CD4-positive, alpha-beta memory T cell (primary cell): ENCODE data around the gene DAP. TPM values are rescaled to one million over a fixed set of nuclear protein-coding genes. Genes with fewer than 3 reads are reported as not detected.

ENCODE experiments used
- CTCF ChIA-PET: fragments of 350-600 bp; sonication (Branson Sonifier 250); formaldehyde crosslinking; loops from one replicate; lab custom pipeline; 2021; ENCODE audit warnings: inconsistent platforms; ENCODE audit not compliant: partially characterized antibody; lab: Charles Lee
- POLR2A ChIA-PET: fragments of 350-600 bp; sonication (Branson Sonifier 250); formaldehyde crosslinking; loops from one replicate; lab custom pipeline; 2021; ENCODE audit not compliant: partially characterized antibody; lab: Charles Lee
- DNase-seq, 5 donors: peaks; one replicate each; pipeline versions ENCODE4 v3.0.0 to v3.0.0-alpha.2; 2020 to 2022; ENCODE audit warnings: mixed read lengths in 1 of 5
- H3K27ac ChIP-seq: one replicate; pipeline ENCODE4 v1.7.0; 2013; ENCODE audit warnings: low read depth, low read length
- H3K27me3 ChIP-seq: 2 replicates; pipeline ENCODE4 v1.7.0; 2013; ENCODE audit warnings: mild to moderate bottlenecking, low read length, moderate library complexity; ENCODE audit not compliant: insufficient read depth
- H3K36me3 ChIP-seq: 2 replicates; pipeline ENCODE4 v1.7.0; 2013; ENCODE audit warnings: mild to moderate bottlenecking, low read length, moderate library complexity; ENCODE audit not compliant: insufficient read depth
- H3K4me1 ChIP-seq: 2 replicates; pipeline ENCODE4 v1.7.0; 2013; ENCODE audit warnings: mild to moderate bottlenecking, low read length, moderate library complexity; ENCODE audit not compliant: insufficient read depth
- H3K4me3 ChIP-seq, 2 donors: one replicate each; pipeline ENCODE4 v1.7.0; 2013; ENCODE audit warnings: low read length in 2 of 2, mild to moderate bottlenecking in 1 of 2
- H3K9me3 ChIP-seq, 2 donors: one replicate each; pipeline ENCODE4 v1.7.0; 2013; ENCODE audit warnings: low read length in 2 of 2, control low read depth in 1 of 2; ENCODE audit not compliant: control insufficient read depth in 1 of 2
- H3K27ac Mint-ChIP-seq, 7 donors: one replicate each; pipeline ENCODE4 v1.8.0; 2020 to 2021; ENCODE audit warnings: mixed read lengths in 7 of 7, mild to moderate bottlenecking in 6 of 7, inconsistent platforms in 3 of 7, moderate library complexity in 3 of 7
- H3K27me3 Mint-ChIP-seq, 2 donors: one replicate each; pipeline ENCODE4 v1.8.0; 2020 to 2021; ENCODE audit warnings: mixed read lengths in 2 of 2
- H3K36me3 Mint-ChIP-seq, 2 donors: one replicate each; pipeline ENCODE4 v1.8.0; 2020 to 2021; ENCODE audit warnings: mixed read lengths in 2 of 2, inconsistent platforms in 1 of 2, mild to moderate bottlenecking in 1 of 2
- H3K4me1 Mint-ChIP-seq, 4 donors: one replicate each; pipeline ENCODE4 v1.8.0; 2020 to 2021; ENCODE audit warnings: mixed read lengths in 4 of 4, mild to moderate bottlenecking in 1 of 4
- H3K4me3 Mint-ChIP-seq, 8 donors: one replicate each; pipeline ENCODE4 v1.8.0; 2020 to 2021; ENCODE audit warnings: mixed read lengths in 8 of 8, mild to moderate bottlenecking in 7 of 8, moderate library complexity in 6 of 8, inconsistent platforms in 3 of 8
- H3K9me3 Mint-ChIP-seq, 8 donors: one replicate each; pipeline ENCODE4 v1.8.0; 2020 to 2021; ENCODE audit warnings: mixed read lengths in 8 of 8, mild to moderate bottlenecking in 5 of 8, inconsistent platforms in 3 of 8, moderate library complexity in 1 of 8
- intact Hi-C: fragments of 100-400 bp; cut with micrococcal nuclease; formaldehyde crosslinking; loops from one replicate; pipeline ENCODE4 v1.15.1; 2023
- polyA plus RNA-seq, 2 donors: library from polyadenylated mRNA; unstranded; fragments of 300-500 nt; fragmentation: Illumina TruSeq; gene quantifications; one replicate each; pipeline ENCODE4 v1.2.3, GENCODE V29; 2021
- total RNA-seq, 2 experiments: library from RNA; stranded (reverse); gene quantifications; one replicate each; pipeline ENCODE4 v1.2.3, GENCODE V29; 2021

DAP gene, protein sequence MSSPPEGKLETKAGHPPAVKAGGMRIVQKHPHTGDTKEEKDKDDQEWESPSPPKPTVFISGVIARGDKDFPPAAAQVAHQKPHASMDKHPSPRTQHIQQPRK
- total RNA-seq = 10 to 100 TPM; 39.0 to 39.5 TPM
- 10 to 100 TPM; 39.4 to 88.1 TPM for polyA plus RNA-seq

DNA sequence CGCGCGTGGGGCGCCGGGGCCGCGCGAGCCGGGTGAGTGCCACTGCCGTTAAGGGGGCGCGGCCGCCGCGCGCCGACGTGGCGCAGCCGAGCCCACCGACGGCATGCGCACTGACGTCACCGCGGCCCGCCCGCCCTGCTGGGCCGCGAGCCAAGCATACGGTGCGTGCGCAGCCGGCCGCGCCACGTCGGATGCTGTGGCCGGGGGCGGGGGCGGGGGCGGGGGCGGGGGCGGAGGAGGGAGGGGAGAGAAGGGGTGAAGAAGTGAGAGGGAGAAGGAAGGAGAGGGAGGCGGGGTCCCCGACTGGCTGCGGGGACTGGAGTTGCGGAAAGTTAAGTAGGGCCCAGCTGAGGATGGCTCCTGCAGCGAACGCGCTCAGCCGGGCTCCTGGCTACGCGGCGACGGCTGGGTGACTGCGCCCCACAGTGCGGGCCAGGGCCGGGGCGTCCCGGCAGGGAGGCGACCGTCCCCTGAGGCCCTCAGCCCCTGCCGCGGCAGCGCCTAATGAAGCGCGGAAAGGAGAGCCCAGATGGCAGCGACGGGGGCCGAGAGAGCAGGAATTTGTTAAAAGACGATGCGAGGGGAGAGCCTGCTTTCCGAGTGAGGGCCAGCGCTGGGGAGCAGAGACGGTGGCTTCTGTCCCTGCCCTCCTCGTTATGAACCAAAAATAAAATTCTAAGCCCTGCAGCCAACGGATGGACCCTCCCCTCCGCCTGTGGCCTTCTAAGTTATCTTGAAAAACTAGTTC is at the start of gene DAP:
TSS of gene DAP (minus strand) at position 50 of the 748 bp plus-strand sequence. CDS start 166 bp downstream, outside the sequence.
- no peaks in the 10 kb centered on the region for H3K27me3 ChIP-seq
- peak within 1 kb of the TSS; percentile 75 for H3K27ac ChIP-seq
- Mint-ChIP-seq H3K4me1 (peaks cover 29 to 58% (median 46%) of the 10 kb centered on the region in 4 donors), H3K36me3 (peaks cover 0 to 11% of the 10 kb centered on the region in 2 donors), H3K27ac (peak within 1 kb of the TSS; percentile 88 to 97 (median 93)), H3K4me3 (peak within 1 kb of the TSS; percentile 93 to 98 (median 95)), H3K9me3 (no peaks in the 10 kb centered on the region), H3K27me3 (no peaks in the 10 kb centered on the region)
- ChIA-PET CTCF (interaction anchor here (0.6 kb wide), 1 partner anchor 11 kb away, joined by 3 read pairs; no protein-coding TSS in a partner anchor), POLR2A (interaction anchor here (0.6 to 1.7 kb wide), 3 partner anchors 59 to 512 kb away, joined by 3 to 8 read pairs (median 3); partner anchors contain the start of genes ATPSCKMT and CCT5)
- H3K9me3 ChIP-seq = no peaks in the 10 kb centered on the region
- DNase-seq = peak; percentile 89 to 95 (median 93)
- intact Hi-C loops = loop anchor here (1.0 to 10.0 kb wide), 6 partner anchors 127 to 511 kb away; partner anchors contain the start of genes ANKRD33B, CCT5, MARCHF6 and ROPN1L
- H3K36me3 ChIP-seq = no peaks in the 10 kb centered on the region
- H3K4me3 ChIP-seq = peak within 1 kb of the TSS; percentile 74 to 75
- peaks cover 32% of the 10 kb centered on the region for H3K4me1 ChIP-seq

DNA sequence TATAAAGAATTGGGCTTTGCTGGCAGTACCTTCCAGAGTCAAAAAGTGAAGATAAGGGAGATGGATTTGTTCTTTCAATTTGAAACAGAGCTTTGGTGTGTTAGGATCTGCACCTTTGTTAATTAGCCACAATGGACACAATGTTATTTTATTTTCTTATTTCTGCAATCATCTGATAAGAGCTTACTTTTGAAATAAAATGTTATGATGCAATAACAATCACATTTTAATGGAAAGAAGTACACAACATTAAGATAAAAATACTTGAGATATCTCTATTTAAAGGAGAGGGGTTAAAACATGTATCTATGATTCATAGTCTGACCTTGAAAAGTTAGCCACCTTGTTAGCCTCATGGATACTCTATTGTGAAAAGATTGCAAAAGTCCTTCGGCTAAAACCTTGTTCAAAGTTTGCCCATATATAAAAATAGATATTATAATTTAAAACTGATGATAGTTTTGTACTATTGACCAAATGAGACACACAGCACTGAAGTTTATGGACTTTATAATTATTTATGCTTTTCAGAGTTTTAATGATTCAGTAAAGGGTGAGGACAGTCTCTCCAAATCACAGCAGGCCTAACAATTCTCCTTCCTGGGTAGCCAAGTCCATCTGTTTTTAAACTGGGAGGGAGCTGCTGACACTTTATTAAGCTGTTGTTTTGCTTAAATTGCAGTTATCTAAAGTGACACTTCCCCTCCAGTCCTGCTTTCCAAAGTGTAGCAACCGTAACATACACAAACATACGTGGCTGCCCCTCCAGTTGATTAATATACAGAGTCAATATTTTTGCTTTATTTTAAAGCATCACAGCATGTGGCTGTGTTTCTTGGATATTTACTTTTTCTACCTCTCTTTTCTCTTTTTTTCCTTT is 47.6 kb upstream of the DAP start:
- no peak overlapping the region for H3K4me3 Mint-ChIP-seq
- no peaks in the 10 kb centered on the region for H3K36me3 Mint-ChIP-seq
- CTCF ChIA-PET = no interaction called here
- Histone ChIP-seq H3K27me3 (no peaks in the 10 kb centered on the region), H3K4me1 (no peaks in the 10 kb centered on the region), H3K9me3 (no peaks in the 10 kb centered on the region), H3K36me3 (no peaks in the 10 kb centered on the region), H3K27ac (no peak overlapping the region), H3K4me3 (no peak overlapping the region)
- intact Hi-C loops = no loop called here
- peaks cover 9 to 21% of the 10 kb centered on the region in 2 donors for H3K27me3 Mint-ChIP-seq
- POLR2A ChIA-PET = no interaction called here
- no peaks in the 10 kb centered on the region for H3K4me1 Mint-ChIP-seq
- peak overlapping the region in 1 of 7 donors; percentile 5 for H3K27ac Mint-ChIP-seq
- peaks cover 0 to 7% (median 0%) of the 10 kb centered on the region in 8 donors for H3K9me3 Mint-ChIP-seq
- no peak for DNase-seq

DNA sequence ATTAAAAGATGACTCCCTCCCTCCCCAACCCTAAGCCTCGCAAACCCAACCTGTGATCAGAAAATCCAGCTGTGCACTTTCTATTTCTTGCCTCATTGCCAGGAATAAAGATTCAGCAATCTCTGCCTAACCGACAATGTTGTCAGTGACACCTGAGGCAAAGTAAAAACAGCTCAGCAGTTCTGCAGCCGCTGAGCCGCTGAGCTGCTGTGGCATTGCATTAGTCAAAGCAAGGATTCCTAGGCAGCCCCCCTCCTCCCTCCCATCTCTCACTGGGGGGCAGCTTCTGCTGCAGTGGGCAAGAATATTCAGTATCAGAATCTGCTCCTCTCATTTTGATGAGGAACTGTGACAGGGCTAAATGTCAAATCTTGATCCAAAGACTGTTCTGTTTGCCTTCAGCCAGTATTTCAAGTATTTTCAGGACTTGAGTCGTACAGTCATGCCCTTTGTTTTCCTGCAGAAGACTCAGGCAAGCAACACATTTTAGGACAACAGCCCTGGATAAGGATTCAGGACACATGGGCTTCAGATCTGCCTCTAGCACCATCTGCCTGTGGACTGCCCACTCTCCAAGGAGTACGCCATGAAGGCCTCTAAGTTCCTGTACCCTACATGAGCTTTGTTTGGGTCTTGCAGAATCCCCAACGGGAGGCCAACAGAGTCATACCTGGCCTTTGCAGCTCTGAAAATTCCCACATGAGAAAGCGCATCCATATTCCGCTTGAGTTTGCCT is 41.1 kb upstream of the DAP start:
- CTCF ChIA-PET = no interaction called here
- Mint-ChIP-seq H3K9me3 (peaks cover 0 to 2% (median 0%) of the 10 kb centered on the region in 8 donors), H3K27ac (no peak overlapping the region), H3K36me3 (peaks cover 0 to 3% of the 10 kb centered on the region in 2 donors), H3K4me1 (no peaks in the 10 kb centered on the region), H3K27me3 (peaks cover 8 to 10% of the 10 kb centered on the region in 2 donors), H3K4me3 (no peak overlapping the region)
- Histone ChIP-seq H3K4me1 (no peaks in the 10 kb centered on the region), H3K9me3 (no peaks in the 10 kb centered on the region), H3K36me3 (no peaks in the 10 kb centered on the region), H3K27ac (no peak overlapping the region), H3K4me3 (no peak overlapping the region), H3K27me3 (no peaks in the 10 kb centered on the region)
- intact Hi-C loops = no loop called here
- no peak for DNase-seq
- POLR2A ChIA-PET = no interaction called here

DNA sequence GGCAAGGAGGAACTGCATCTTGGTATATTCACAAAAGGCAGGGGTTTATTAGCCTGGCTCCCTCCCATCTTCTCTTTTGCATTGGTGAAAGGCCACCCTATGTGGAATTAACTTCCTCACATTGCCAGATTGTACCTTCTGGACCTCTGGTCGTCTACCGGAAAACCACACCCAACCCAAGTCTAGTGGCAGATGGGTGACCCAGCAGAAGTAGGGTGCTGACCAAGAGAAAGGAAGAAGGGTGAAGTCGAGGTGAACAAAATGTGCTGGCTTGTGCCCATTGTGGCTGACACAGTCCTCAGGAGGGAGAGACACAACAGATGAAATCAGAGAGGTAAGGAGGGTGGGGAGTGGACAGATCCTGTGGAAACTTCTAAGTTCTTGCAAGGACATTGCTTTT is 39.8 kb upstream of the DAP start:
- Mint-ChIP-seq H3K36me3 (peaks cover 0 to 3% of the 10 kb centered on the region in 2 donors), H3K27me3 (peaks cover 8 to 10% of the 10 kb centered on the region in 2 donors), H3K4me1 (no peaks in the 10 kb centered on the region), H3K9me3 (peaks cover 0 to 2% (median 0%) of the 10 kb centered on the region in 8 donors), H3K4me3 (no peak overlapping the region), H3K27ac (no peak overlapping the region)
- no peak overlapping the region for H3K27ac ChIP-seq
- H3K4me3 ChIP-seq = no peak overlapping the region
- no peak for DNase-seq
- CTCF ChIA-PET = no interaction called here
- no peaks in the 10 kb centered on the region for H3K4me1 ChIP-seq
- intact Hi-C loops = no loop called here
- POLR2A ChIA-PET = no interaction called here
- no peaks in the 10 kb centered on the region for H3K36me3 ChIP-seq
- no peaks in the 10 kb centered on the region for H3K9me3 ChIP-seq
- no peaks in the 10 kb centered on the region for H3K27me3 ChIP-seq

DNA sequence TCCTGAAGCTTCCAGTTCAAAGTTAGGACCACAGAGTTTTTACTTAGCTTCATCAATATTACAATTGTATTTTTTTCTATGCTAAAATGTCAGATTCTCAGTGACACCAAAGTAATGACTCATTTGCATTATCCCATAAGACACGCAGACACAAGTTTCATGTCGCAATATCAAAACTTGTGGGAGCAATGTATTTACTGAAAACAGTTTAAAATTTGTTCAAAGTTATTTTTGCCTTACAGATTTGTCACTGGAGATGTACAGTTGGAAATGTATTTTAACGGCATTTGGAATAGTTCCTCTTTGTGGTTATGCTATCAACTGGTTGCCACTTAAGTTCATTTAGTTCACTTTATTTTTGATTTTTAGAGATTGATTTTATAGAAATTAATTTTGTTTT is 36.2 kb upstream of the DAP start:
- no peaks in the 10 kb centered on the region for H3K27me3 ChIP-seq
- peaks cover 0 to 2% (median 0%) of the 10 kb centered on the region in 8 donors for H3K9me3 Mint-ChIP-seq
- no peaks in the 10 kb centered on the region for H3K36me3 ChIP-seq
- no peak for DNase-seq
- H3K9me3 ChIP-seq = no peaks in the 10 kb centered on the region
- no peak overlapping the region for H3K4me3 Mint-ChIP-seq
- ChIA-PET POLR2A (no interaction called here), CTCF (no interaction called here)
- peaks cover 5 to 11% of the 10 kb centered on the region in 2 donors for H3K27me3 Mint-ChIP-seq
- intact Hi-C loops = no loop called here
- H3K27ac ChIP-seq = no peak overlapping the region
- no peak overlapping the region for H3K27ac Mint-ChIP-seq
- H3K36me3 Mint-ChIP-seq = peaks cover 0 to 3% of the 10 kb centered on the region in 2 donors
- H3K4me1 Mint-ChIP-seq = no peaks in the 10 kb centered on the region
- no peak overlapping the region for H3K4me3 ChIP-seq
- H3K4me1 ChIP-seq = no peaks in the 10 kb centered on the region

DNA sequence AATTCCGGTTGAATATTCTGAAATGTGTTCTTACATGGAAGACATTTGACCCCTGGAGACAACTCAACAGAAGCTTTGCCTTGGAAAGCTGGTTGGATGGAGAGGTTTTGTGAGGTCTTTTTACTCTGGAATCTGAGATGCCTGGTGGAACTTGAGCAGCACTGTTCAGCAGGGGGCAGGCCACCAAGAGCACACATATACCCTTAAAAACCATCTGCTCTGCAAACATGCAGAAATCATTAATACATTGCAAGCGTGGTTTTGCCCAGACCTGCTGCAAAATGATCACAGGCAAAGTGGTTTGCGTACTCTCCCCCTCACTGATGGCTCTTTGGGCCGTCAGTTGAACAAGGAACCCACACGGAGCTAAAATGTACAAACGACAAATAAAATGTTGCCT is 32.8 kb upstream of the DAP start:
- intact Hi-C loops = no loop called here
- Mint-ChIP-seq H3K27ac (no peak overlapping the region), H3K4me1 (peaks cover 0 to 2% (median 0%) of the 10 kb centered on the region in 4 donors), H3K9me3 (no peaks in the 10 kb centered on the region), H3K27me3 (peaks cover 0 to 8% of the 10 kb centered on the region in 2 donors), H3K4me3 (no peak overlapping the region), H3K36me3 (peaks cover 0 to 3% of the 10 kb centered on the region in 2 donors)
- no peak overlapping the region for H3K27ac ChIP-seq
- POLR2A ChIA-PET = no interaction called here
- H3K27me3 ChIP-seq = no peaks in the 10 kb centered on the region
- CTCF ChIA-PET = no interaction called here
- no peaks in the 10 kb centered on the region for H3K9me3 ChIP-seq
- H3K4me1 ChIP-seq = no peaks in the 10 kb centered on the region
- no peak overlapping the region for H3K4me3 ChIP-seq
- DNase-seq = no peak
- H3K36me3 ChIP-seq = no peaks in the 10 kb centered on the region
